ENCODE measurements around the gene KMT5C.

The KMT5C gene

GRCh38 chr19:55346725-55347441 is 7.2 kb downstream of the KMT5C start:
- no peak for DNase-seq (ENCODE audit: extremely low read depth in 1 of 2, low read depth in 1 of 2)

DNA sequence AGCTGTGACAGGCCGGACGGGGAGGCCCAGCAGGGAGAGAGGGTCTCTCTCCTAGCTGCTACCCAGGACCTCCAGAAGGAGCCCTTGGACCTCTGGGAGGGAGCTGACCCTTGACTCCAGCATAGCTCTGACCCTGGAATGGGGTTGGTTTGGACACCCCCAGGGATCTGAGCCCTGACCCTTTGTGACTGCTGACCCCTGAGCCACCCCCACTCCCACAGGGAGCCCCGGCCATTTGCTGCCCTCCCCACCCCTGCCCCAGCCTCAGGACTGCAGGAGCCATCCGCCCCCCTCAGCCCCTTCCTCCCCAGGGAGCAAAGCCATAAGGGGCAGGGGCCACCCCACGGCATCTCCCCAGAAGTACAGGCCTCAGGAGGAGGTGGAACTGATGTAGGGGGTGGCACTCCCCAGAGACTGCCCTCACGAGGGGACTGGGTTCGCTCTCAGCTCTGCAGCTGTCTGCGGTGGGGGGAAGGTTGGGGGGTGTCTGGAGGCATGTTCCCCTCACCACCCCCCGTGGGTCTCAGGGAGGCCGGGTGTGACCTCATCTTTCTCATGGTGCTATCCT is 7.8 kb downstream of the KMT5C start:
- DNase-seq (ENCODE audit: extremely low read depth in 1 of 2, low read depth in 1 of 2): no peak

DNA sequence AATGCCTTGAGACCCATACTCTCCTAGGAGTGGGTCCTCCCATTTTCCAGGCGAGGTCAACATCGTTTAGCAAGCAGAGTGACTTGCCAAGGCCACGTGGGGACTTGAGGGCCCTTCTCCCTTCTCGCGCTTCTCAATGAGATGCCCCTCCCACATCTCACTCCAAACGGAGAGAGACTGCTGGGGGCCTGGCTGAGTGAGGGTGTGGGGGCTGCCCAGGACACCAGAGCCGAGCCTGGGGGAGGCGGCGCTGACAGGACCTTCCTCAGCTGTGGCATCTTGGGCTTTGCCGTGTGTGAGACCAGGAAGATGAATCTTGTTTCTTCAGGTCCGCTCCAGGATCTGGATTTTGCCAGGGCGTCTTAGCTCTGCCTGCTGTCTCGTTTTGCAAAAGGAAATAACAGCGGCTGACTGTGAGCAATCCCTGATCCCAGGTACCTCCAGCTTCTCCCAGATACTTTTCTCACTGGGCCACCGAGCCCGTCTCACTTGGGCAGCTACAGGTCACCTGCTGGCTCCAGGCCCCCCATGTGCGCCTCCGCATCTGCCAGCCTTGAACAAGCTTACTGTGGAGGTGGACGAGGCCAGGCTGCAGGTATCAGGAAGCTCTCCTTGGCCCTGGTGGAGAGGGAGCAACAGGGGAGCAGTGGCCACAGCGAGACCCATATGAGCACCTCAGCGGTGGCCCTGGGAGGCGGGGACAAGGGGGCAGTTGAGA is 8.8 kb downstream of the KMT5C start:
- DNase-seq (ENCODE audit: extremely low read depth in 1 of 2, low read depth in 1 of 2): no peak

- no peak for DNase-seq (ENCODE audit: extremely low read depth in 1 of 2, low read depth in 1 of 2)
Observed at GRCh38 chr19:55350620-55351315, 11.1 kb downstream of the KMT5C start.

- no peak for DNase-seq (ENCODE audit: extremely low read depth in 1 of 2, low read depth in 1 of 2)
Observed at GRCh38 chr19:55352040-55352439, 12.4 kb downstream of the KMT5C start.

- DNase-seq (ENCODE audit: extremely low read depth in 1 of 2, low read depth in 1 of 2): no peak
Observed at GRCh38 chr19:55352549-55353145, 13.0 kb downstream of the KMT5C start.

DNA sequence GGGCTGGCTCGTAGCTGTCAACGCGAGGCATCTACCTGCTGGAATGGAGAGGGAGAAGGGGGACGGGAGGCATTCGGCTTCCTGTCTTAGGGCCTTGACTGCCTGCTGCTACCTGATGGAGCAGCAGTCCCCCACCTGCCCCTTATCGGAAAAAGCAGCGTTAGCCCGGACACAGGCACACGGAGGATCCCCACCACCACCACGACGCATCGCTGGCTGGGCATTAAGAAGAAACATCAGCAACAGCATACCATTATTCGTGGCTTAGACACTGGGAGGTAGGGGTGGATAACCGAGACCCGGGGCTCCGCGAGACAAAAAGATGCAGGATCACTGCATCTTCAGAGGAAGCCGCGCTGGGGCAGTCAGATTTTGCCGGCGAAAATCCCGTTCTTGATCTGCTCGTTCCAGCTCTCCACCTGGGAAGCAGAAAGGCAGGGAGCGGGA is 13.7 kb downstream of the KMT5C start:
- DNase-seq (ENCODE audit: extremely low read depth in 1 of 2, low read depth in 1 of 2): no peak

DNA sequence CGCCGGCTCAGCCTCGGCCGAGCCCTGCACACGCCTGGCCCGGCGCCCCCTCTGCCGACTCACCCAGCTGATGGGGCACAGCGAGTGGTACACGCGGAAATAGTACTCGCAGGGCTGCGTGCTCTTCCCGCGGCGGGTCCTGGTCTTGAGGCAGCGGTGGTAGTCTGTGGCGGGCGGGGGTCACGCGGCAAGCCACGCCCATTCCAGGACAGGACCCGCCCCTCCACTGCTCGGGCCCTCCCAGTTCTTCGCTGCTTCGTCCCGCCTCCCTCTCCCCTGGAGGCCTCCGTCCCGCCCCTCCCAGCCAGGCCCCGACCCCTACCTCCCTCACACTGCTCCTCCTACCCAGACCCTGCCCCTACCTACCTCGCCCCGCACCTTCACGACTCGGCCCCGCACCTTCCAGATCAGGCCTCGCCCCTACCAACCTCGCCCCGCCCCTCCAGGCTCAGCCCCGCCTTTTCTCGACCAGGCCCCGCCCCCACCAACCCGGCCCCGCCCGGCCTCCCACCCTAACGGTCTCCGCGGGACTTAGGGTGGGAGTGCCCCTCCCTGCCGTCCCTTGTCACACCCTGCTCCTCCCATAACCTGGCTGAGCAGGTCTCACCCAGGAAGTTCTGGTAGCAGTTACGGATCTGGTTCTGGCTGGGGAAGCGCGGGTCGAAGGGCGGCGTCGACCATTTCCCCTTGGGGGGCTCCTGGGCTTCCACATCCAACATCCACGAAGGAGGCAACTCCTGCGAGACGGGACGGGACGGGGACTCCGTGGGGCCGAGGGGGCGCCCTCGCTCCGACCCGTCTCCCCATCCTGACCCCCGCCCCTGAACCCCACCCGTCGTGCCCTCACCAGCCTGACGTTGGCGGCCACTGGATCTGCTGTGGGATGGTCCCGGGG is 14.4 kb downstream of the KMT5C start:
- peak in 1 of 2 donors; percentile 49 for DNase-seq (ENCODE audit: extremely low read depth in 1 of 2, low read depth in 1 of 2)

DNA sequence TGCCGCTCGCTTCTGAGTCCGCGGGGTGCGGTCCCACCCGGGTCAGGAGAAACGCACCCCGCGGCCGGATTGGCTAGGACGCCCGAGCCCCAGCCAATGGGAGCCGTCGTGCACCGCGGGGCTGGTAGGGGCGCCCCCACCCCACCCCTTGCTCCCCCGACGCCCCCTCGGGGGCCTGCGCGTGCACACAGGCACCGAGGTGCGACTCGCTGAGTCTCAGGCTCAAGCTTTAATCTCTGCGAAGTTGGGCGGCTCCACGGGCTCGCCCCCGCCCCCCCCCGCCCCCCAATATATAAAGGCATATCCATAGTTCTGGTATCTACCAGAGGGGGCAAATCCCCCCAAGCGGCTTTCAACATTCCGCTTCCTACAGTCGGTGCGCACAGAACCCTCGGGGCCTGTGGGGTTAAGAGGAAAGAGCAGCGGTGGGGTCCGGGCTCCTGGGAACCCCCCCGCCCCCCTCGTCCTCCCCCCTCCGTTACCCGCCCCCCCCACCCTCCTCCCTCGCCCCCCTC is 15.1 kb downstream of the KMT5C start, which contains the start of gene COX6B2:
COX6B2 (minus strand) TSS at position 22 of the 515 bp plus-strand sequence. CDS start 198 bp downstream, outside the sequence.
- no peak for DNase-seq (ENCODE audit: extremely low read depth in 1 of 2, low read depth in 1 of 2)

GRCh38 chr19:55355213-55355821 is 15.6 kb downstream of the KMT5C start:
- DNase-seq (ENCODE audit: extremely low read depth in 1 of 2, low read depth in 1 of 2): no peak

DNA sequence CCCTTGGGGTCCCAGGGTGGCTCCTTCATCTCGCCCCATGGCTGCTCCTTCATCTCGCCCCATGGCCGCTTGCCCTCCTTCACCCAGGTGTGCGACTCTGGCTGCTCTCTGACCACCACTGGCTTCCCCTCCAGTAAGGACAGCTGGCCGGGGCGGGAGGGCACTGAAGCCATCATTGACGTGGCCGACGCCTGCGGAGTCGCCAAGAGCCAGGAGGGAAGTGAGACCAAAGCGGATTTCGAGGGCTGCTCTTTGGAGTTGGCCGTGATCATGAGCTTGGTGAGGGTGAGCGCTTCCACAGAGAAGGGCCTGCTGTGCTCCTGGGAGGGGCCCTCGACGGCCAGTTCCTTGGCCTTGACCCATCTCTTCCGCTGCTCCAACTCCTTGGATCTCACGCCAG is 18.8 kb downstream of the KMT5C start:
- no peak for DNase-seq (ENCODE audit: extremely low read depth in 1 of 2, low read depth in 1 of 2)

DNA sequence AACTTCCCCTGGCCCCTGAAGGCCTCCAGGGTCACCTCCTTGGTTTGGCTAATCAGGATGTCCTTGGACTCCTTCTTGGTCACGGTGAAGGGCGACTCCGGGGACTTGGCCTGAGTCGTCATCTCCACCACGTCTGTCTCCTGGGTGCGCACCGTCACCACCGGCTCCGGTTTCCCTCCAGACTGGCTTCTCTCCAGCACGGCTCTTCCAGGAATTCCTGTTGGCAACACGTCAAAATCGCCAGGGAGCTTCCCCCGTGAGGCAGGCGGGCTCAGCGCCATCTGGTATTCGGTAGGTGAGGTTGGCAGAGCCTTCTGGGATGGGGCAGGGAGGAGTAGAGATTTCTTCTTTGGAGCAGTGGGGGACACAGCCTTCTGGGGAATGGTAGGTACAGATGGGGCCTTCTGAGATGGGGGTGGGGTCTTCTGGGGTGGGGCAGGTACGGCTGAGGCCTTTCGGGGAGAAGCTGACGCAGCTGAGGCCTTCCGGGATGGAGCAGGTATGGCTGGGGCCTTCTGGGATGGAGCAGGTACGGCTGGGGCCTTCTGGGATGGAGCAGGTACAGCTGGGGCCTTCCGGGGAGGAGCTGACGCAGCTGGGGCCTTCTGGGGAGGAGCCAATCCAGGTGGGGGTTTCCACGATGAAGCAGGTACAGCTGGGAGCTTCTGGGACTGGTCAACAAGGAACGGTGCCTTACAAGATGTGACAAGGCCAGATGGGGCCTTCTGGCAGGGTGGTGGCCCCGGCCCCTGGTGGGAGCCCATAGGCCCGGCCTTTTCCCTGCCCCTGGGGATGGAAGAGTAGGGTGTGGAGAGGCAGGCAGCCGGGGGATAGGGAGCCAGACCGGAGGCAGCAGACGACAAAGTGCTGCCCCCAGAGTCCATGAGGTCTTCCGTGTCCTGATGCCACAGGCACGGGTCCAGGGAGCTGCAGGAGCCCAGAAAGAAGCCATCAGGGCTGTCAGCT is 19.6 kb downstream of the KMT5C start:
- no peak for DNase-seq (ENCODE audit: extremely low read depth in 1 of 2, low read depth in 1 of 2)

DNA sequence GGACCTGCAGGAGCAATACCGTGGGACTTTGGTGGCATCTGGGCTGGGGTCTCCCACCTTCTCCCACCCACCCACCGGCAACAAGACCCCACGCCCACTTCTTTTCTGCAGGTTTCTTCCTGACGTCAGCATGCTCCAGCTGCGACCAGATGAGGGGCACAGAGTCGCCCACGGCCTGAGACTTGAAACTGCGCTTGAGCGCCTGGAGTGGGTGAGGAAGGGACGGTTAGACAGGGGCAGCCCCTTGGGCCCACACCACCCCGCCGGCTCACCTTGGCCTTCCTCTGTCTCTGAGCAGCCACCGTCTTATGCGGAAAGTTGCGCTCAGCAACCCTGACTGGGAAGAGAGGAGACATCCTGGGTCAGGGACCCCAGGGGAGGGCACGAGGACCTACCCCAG is 21.2 kb downstream of the KMT5C start:
- DNase-seq (ENCODE audit: extremely low read depth in 1 of 2, low read depth in 1 of 2): no peak

- no peak for DNase-seq (ENCODE audit: extremely low read depth in 1 of 2, low read depth in 1 of 2)
Observed at GRCh38 chr19:55362174-55362989, 22.7 kb downstream of the KMT5C start.

DNA sequence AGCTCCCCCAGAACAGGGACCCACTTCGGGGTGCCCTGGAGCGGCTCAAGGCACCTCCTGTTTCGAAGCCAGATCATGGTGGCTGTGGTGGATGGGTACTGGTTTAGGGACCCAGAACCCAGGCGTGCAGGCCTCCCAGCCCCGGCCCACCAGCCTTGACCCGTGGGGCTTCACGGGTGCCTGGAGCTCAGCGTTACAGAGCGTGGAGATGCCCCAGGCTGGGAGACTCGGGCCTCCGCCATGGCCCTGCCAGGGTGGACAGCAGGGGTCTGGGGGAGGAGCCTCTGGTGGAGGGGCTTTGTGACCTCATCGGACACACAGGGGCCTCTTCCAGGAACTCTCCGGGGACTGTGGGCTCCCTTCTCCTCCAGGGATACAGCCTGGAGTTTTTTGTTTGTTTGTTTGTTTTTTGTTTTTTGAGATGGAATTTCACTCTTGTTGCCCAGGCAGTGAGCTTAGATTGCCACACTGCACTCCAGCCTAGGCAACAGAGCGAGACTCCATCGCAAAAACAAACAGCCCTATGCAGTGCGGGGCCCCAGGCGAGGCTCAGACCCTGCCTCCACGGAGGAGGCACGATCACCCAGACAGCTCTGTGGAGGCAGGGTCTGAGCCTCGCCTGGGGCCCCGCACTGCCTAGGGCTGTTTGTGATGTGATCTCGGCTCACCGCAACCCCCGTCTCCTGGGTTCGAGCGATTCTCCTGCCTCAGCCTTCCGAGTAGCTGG is 23.5 kb downstream of the KMT5C start, which contains the start of gene GARIN5B:
GARIN5B (minus strand) TSS at position 271 of the 727 bp plus-strand sequence; CDS start at position 77, 194 bp downstream.
- DNase-seq (ENCODE audit: extremely low read depth in 1 of 2, low read depth in 1 of 2): no peak

DNA sequence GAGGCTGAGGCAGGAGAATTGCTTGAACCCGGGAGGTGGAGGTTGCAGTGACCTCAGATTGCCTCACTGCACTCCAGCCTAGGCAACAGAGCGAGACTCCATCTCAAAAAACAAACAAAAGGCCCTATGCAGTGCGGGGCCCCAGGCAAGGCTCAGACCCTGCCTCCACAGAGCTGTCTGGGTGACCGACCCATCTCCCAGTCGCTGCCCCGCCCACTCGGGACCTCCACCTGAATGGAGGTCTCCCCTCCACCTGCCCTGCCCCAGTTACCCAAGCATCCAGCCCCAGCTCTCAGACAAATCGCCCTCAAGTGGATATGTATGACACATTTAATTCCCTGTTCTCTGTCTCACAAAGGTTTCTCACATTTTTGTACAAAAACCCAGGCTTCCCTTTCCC is 25.6 kb downstream of the KMT5C start:
- DNase-seq (ENCODE audit: extremely low read depth in 1 of 2, low read depth in 1 of 2): no peak

All from activated CD8-positive, alpha-beta memory T cell treated with anti-CD3 and anti-CD28 coated beads for 1 hour (primary cell).